HG03439 (cell line): ENCODE measurements around the gene IFFO2.

Experiments used
- ATAC-seq: cut with Tn5 transposase; IDR thresholded peaks from one replicate; pipeline ENCODE4 v1.9.1; 2021; ENCODE audit warnings: mild to moderate bottlenecking, moderate library complexity; ENCODE audit not compliant: unreplicated experiment

IFFO2 gene

GRCh38 chr1:18859560-18859959, 96.9 kb downstream of the IFFO2 start, which contains the start of gene TAS1R2:
Gene TAS1R2 (minus strand): TSS chr1:18859660. CDS start chr1:18859660, 0 bp downstream.
- ATAC-seq: no peak

DNA sequence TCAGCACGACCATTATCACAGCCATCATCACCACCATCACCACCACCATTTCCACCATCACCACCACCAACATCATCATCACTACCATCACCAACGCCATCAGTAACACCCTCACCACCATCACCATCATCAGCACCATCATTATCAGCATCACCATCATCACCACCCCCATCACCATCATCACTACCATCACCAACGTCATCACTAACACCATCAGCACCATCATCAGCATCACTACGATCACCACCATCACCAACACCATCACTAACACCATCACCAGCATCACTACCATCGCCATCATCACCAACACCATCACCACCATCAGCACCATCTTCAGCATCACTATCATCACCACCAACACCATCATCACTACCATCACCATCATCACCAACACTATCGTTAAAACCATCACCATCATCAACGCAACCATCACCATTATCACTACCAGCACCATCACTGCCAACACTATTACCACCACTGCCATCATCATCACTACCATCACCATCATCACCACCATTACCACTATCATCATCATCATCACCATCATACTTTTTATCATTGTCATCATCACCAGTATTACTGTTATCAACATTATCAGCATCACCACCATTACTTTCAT, 98.3 kb downstream of the IFFO2 start:
- ATAC-seq: no peak

- ATAC-seq: no peak
Measured at GRCh38 chr1:18856435-18856834, 100.0 kb downstream of the IFFO2 start.

DNA sequence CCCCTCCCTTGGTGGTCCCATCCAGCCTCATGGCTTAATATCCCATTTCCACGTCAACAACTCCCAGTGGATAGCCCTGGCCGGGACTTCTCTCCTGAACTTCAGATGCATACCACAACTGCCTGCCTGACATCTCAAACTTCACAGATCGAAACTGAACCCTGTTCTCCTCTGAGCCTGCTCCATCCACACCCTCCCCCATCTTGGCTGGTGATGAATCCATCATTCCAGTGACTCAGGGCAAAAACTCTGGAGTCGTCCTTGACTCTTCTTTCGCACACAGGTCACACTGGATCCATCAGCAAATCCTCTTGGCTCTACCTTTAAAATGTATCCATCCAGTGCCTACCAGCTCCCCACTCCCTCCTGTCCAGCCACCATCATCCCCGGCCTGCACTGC, 100.9 kb downstream of the IFFO2 start:
- ATAC-seq: no peak

GRCh38 chr1:18854331-18855025, 102.0 kb downstream of the IFFO2 start:
- ATAC-seq: no peak
